Upper lobe of left lung (tissue), 4 donors: ENCODE data around the gene GATA1.

ENCODE experiments used
- CTCF ChIP-seq, 6 experiments: fragments of 450-650 bp in 4 of 6; fragments of 200-600 bp in 2 of 6; sonication (generic) in 2 of 6; IDR thresholded peaks; one replicate each; pipeline ENCODE4 v1.5.1; 2016 to 2019; ENCODE audit warnings: antibody characterized with exemption in 6 of 6
- EP300 ChIP-seq, 4 donors: sonication (generic); formaldehyde crosslinking; IDR thresholded peaks; one replicate each; pipeline ENCODE4 v1.5.1; 2017; ENCODE audit warnings: antibody characterized with exemption in 4 of 4, control low read depth in 2 of 4
- POLR2A ChIP-seq, 4 donors: fragments of 450-650 bp; IDR thresholded peaks; one replicate each; pipeline ENCODE4 v1.5.1; 2016 to 2017; ENCODE audit warnings: antibody characterized with exemption in 4 of 4, mild to moderate bottlenecking in 2 of 4
- POLR2AphosphoS5 ChIP-seq, 2 donors: sonication (generic); formaldehyde crosslinking; IDR thresholded peaks; one replicate each; pipeline ENCODE4 v1.5.1; 2017; ENCODE audit warnings: antibody characterized with exemption in 2 of 2

GRCh38 chrX:48782216-48782615 is 4.2 kb upstream of the GATA1 start:
- no peak for TF ChIP-seq POLR2A (IDR thresholded peaks at IDR 0.05)
- TF ChIP-seq CTCF (IDR thresholded peaks at IDR 0.05) = no peak
- TF ChIP-seq POLR2AphosphoS5 (IDR thresholded peaks at IDR 0.05) = no peak
- TF ChIP-seq EP300 (IDR thresholded peaks at IDR 0.05) = no peak
